HepG2 (cell line): ENCODE data around the gene TIPIN.

Experiments
- CTCF ChIP-seq: sonication (generic); formaldehyde crosslinking; IDR thresholded peaks from 2 replicates; pipeline ENCODE4 v1.5.0; 2020; ENCODE audit warnings: mild to moderate bottlenecking, missing genetic modification reagents, moderate library complexity
- EP300 ChIP-seq, 3 experiments: sonication (generic) in 1 of 3; formaldehyde crosslinking in 1 of 3; IDR thresholded peaks; 2 replicates each; pipeline versions ENCODE4 v1.5.1 to v1.6.1; 2011 to 2020; ENCODE audit warnings: low read depth in 2 of 3, low read length in 2 of 3, borderline replicate concordance in 1 of 3, improper control_type of control experiment in 1 of 3, mild to moderate bottlenecking in 1 of 3, missing genetic modification reagents in 1 of 3, moderate library complexity in 1 of 3
- POLR2A ChIP-seq, 2 experiments: IDR thresholded peaks; 2 replicates each; pipeline ENCODE4 v1.6.1; 2011; ENCODE audit warnings: low read depth in 2 of 2, low read length in 2 of 2, mild to moderate bottlenecking in 1 of 2, moderate library complexity in 1 of 2; ENCODE audit not compliant: insufficient read depth in 1 of 2
- SP2 ChIP-seq: sonication (generic); formaldehyde crosslinking; IDR thresholded peaks from 2 replicates; pipeline ENCODE4 v1.5.1; 2020; ENCODE audit warnings: mild to moderate bottlenecking, missing genetic modification reagents
- ZBTB33 ChIP-seq: sonication (generic); formaldehyde crosslinking; IDR thresholded peaks from 2 replicates; pipeline ENCODE4 v1.4.0; 2020; ENCODE audit warnings: missing genetic modification reagents

- no peak for TF ChIP-seq POLR2A (IDR thresholded peaks at IDR 0.05; ENCODE audit: insufficient read depth in 1 of 2, low read depth in 2 of 2, low read length in 2 of 2)
- TF ChIP-seq EP300 (IDR thresholded peaks at IDR 0.05; ENCODE audit: low read depth in 2 of 2, low read length in 2 of 2): no peak
- TF ChIP-seq EP300 (CRISPR knock-in tag; IDR thresholded peaks at IDR 0.05; ENCODE audit: borderline replicate concordance): no peak
- TF ChIP-seq SP2 (CRISPR knock-in tag): no peak
- no peak for TF ChIP-seq CTCF (CRISPR knock-in tag)
- no peak for TF ChIP-seq ZBTB33 (CRISPR knock-in tag)
Measured at GRCh38 chr15:66399276-66399675, 42.8 kb upstream of the TIPIN start.
